A673 (cell line): Measurements from ENCODE around the gene JPH2. TPM values are rescaled to one million over a fixed set of nuclear protein-coding genes. Genes with fewer than 3 reads are reported as not detected.

Source experiments
- BruUV-seq: library from RNA; stranded (reverse); fragments of 400-500 nt; replicated peaks from 2 replicates; lab custom pipeline; 2021; lab: Mats Ljungman, UMichigan
- CTCF ChIA-PET: fragments of 300-600 bp; sonication (Branson Sonifier 250); formaldehyde crosslinking; loops from one replicate; lab custom pipeline; 2022; ENCODE audit warnings: antibody characterized with exemption; lab: Charles Lee
- POLR2A ChIA-PET: fragments of 300-600 bp; sonication (Branson Sonifier 250); formaldehyde crosslinking; loops from one replicate; lab custom pipeline; 2022; ENCODE audit warnings: antibody characterized with exemption; ENCODE audit not compliant: low non-redundant PET; lab: Charles Lee
- DNase-seq: peaks from one replicate; pipeline ENCODE4 v3.0.0-alpha.2; 2015; ENCODE audit warnings: low spot score
- H3K27ac ChIP-seq: fragments of 200-600 bp; sonication (generic); 2 replicates; pipeline ENCODE4 v1.5.1; 2016; ENCODE audit warnings: mixed run types, low read depth, mild to moderate bottlenecking, mixed read lengths, antibody characterized with exemption, low read length; ENCODE audit not compliant: poor library complexity, severe bottlenecking
- H3K27me3 ChIP-seq: fragments of 200-600 bp; sonication (generic); replicated peaks from 2 replicates; pipeline ENCODE4 v1.6.1; 2017; ENCODE audit warnings: mixed run types, low read depth, mild to moderate bottlenecking, mixed read lengths, antibody characterized with exemption, low read length; ENCODE audit not compliant: insufficient read depth, poor library complexity
- H3K36me3 ChIP-seq: fragments of 200-600 bp; sonication (generic); 2 replicates; pipeline ENCODE4 v1.6.1; 2016; ENCODE audit warnings: mixed run types, mild to moderate bottlenecking, mixed read lengths, antibody characterized with exemption, low read length; ENCODE audit not compliant: insufficient read depth, poor library complexity, severe bottlenecking
- H3K4me1 ChIP-seq: fragments of 200-600 bp; sonication (generic); 2 replicates; pipeline ENCODE4 v1.6.1; 2017; ENCODE audit warnings: mixed run types, mild to moderate bottlenecking, mixed read lengths, antibody characterized with exemption, low read length; ENCODE audit not compliant: insufficient read depth, poor library complexity, severe bottlenecking
- H3K4me3 ChIP-seq: fragments of 200-600 bp; sonication (generic); 2 replicates; pipeline ENCODE4 v1.5.1; 2016; ENCODE audit warnings: low read depth, mixed run types, mild to moderate bottlenecking, mixed read lengths, low read length; ENCODE audit not compliant: poor library complexity, severe bottlenecking
- H3K9me3 ChIP-seq: fragments of 200-600 bp; sonication (generic); 2 replicates; pipeline ENCODE4 v1.6.1; 2016; ENCODE audit warnings: mixed run types, low read depth, mild to moderate bottlenecking, mixed read lengths, antibody characterized with exemption, low read length; ENCODE audit not compliant: poor library complexity, severe bottlenecking
- EZH2 ChIP-seq: fragments of 200-600 bp; sonication (generic); IDR thresholded peaks from 2 replicates; pipeline ENCODE4 v1.6.1; 2017; ENCODE audit warnings: borderline replicate concordance, low read depth, mild to moderate bottlenecking, mixed read lengths, antibody characterized with exemption, low read length; ENCODE audit not compliant: poor library complexity, severe bottlenecking
- intact Hi-C: fragments of 100-400 bp; cut with micrococcal nuclease; formaldehyde crosslinking; loops from one replicate; pipeline ENCODE4 v1.10.0; 2022; ENCODE audit not compliant: unreplicated experiment
- total RNA-seq: library from RNA; stranded (reverse); gene quantifications from 2 replicates; pipeline ENCODE4 v1.2.3, GENCODE V29; 2021
- TF ChIP-seq, protein P1 (sequence below): fragments of 300-800, 200-600 bp; sonication (generic); conservative IDR thresholded peaks from 2 replicates; pipeline ENCODE4 v1.5.1; 2017; ENCODE audit warnings: low read depth, mild to moderate bottlenecking, antibody characterized with exemption, low read length, moderate library complexity, mixed read lengths

JPH2 gene
- total RNA-seq, 1 experiment from 2014 or later, result 1.1 TPM

DNA sequence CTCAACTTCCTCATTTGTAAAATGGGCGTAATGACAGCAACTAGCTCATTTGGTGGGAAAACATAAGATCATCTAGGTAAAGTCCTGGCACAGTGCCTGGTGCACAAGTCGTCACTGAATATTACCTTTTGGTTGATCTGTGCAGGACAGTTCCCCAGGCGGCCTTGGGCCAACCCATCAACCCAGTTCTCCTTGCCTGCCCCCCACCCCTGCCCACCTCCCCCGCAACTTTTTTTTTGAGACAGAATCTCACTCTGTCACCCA lies 99.2 kb downstream of the JPH2 start:
- Histone ChIP-seq H3K27ac (no peak overlapping the region), H3K36me3 (no peaks in the 10 kb centered on the region), H3K4me1 (peaks cover 5% of the 10 kb centered on the region), H3K4me3 (no peak overlapping the region), H3K27me3 (no peaks in the 10 kb centered on the region), H3K9me3 (no peaks in the 10 kb centered on the region)
- no peak for DNase-seq
- TF ChIP-seq, protein P1, sequence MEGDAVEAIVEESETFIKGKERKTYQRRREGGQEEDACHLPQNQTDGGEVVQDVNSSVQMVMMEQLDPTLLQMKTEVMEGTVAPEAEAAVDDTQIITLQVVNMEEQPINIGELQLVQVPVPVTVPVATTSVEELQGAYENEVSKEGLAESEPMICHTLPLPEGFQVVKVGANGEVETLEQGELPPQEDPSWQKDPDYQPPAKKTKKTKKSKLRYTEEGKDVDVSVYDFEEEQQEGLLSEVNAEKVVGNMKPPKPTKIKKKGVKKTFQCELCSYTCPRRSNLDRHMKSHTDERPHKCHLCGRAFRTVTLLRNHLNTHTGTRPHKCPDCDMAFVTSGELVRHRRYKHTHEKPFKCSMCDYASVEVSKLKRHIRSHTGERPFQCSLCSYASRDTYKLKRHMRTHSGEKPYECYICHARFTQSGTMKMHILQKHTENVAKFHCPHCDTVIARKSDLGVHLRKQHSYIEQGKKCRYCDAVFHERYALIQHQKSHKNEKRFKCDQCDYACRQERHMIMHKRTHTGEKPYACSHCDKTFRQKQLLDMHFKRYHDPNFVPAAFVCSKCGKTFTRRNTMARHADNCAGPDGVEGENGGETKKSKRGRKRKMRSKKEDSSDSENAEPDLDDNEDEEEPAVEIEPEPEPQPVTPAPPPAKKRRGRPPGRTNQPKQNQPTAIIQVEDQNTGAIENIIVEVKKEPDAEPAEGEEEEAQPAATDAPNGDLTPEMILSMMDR, result no peak
- no peak for TF ChIP-seq EZH2
- ChIA-PET POLR2A (no interaction called here), CTCF (no interaction called here)
- intact Hi-C loops, result no loop called here
- BruUV-seq, result no TSS peak

DNA sequence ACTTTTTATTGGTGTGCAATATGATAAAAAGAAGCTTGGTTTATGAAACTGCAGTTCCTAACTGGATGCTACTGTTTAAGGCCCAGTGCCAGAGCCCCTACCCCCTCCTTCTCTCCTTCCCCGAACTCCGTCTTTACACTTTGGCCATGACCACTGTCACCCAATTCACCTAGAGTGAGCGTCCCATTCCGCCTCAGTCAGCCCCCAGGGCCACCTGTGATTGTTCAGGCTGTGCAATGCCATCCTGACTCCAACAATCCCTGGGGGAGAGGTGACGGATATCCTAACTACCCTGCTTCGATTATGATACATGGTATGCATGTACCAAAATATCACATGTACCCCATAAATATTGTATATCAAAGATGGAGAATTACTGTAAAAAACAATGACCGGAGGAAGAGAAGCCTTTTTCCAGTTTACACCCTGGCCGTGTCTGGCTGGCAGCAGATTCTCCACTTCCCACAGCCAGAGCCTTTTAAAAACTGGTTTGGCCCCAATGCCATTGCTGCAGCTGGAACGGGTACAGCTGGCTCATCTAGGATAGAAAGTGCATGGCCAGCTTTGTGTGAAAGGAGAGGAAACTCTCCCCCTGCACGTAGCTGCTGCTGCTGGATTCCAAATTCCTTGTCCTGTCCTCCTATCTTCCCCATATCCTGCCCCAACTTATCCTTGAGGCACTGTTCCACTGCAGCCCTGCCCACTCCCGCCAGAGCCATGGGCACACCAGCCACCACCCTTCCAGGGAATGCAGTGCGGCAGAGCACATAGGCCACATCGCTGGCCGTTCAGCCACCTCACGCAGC lies 99.7 kb downstream of the JPH2 start:
- DNase-seq, result no peak
- H3K27me3 ChIP-seq, result no peaks in the 10 kb centered on the region
- ChIA-PET CTCF (no interaction called here), POLR2A (no interaction called here)
- no peak overlapping the region for H3K27ac ChIP-seq
- H3K36me3 ChIP-seq, result no peaks in the 10 kb centered on the region
- H3K9me3 ChIP-seq, result no peaks in the 10 kb centered on the region
- intact Hi-C loops, result no loop called here
- no peak overlapping the region for H3K4me3 ChIP-seq
- no TSS peak for BruUV-seq
- peaks cover 6% of the 10 kb centered on the region for H3K4me1 ChIP-seq
- TF ChIP-seq EZH2, result no peak
- TF ChIP-seq, protein P1, result no peak

DNA sequence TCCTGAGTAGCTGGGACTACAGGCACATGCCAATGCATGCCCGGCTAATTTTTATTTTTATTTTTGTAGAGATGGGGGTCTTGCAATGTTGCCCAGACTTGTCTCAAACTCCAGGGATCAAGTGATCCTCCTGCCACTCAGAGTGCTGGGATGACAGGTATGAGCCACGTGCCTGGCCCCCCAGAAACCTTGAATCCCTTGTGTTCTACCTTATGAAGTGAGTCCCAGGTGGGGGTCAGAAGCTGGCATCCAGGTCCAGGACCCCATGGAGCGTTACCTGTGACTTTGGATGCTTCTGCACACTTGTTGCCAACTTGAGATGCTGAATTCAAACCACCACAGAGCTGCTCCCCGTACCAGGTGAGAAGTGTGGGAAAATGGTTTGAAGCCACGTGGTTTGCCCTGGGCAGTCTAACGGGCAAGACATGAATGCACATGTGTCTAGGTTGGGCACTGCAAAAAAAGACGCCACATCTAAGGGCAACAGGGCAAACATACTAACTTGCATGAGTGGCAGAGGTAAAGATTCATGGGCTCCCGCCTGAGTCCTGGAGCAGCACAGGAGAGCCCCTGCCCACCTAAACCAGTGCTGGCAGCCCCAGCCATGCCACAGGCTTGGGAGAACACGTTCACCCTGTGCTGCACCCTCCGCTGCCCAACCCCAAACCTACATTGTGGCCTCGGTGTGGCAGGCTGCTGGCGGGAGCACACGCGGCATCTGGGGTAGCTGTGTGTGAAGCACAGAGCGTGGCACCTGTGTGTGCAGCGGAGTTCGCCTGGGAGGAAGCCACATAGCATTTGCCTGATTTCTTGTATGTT lies 101.2 kb downstream of the JPH2 start:
- peaks cover 6% of the 10 kb centered on the region for H3K4me1 ChIP-seq
- intact Hi-C loops, result no loop called here
- no peak for DNase-seq
- TF ChIP-seq, protein P1, result no peak
- no peak for TF ChIP-seq EZH2
- POLR2A ChIA-PET, result no interaction called here
- H3K27ac ChIP-seq, result no peak overlapping the region
- CTCF ChIA-PET, result no interaction called here
- H3K9me3 ChIP-seq, result no peaks in the 10 kb centered on the region
- no peak overlapping the region for H3K4me3 ChIP-seq
- no peaks in the 10 kb centered on the region for H3K36me3 ChIP-seq
- H3K27me3 ChIP-seq, result no peaks in the 10 kb centered on the region
- BruUV-seq, result no TSS peak
